GM12874 (cell line): ENCODE measurements around the gene SLK.

Experiments used
- CTCF ChIP-seq: IDR thresholded peaks from 2 replicates; pipeline ENCODE4 v1.5.1; 2011; ENCODE audit warnings: low read depth, mild to moderate bottlenecking, control low read depth, low read length, moderate library complexity; ENCODE audit not compliant: insufficient read depth

The SLK gene

GRCh38 chr10:103931603-103932002, 35.3 kb upstream of the SLK start:
- TF ChIP-seq CTCF, result no peak

GRCh38 chr10:103932271-103932670, 34.7 kb upstream of the SLK start:
- TF ChIP-seq CTCF, result no peak

- no peak for TF ChIP-seq CTCF
Observed at GRCh38 chr10:103932971-103933370, 34.0 kb upstream of the SLK start.

- no peak for TF ChIP-seq CTCF
Observed at GRCh38 chr10:103933557-103934121, 33.3 kb upstream of the SLK start.

- TF ChIP-seq CTCF, result no peak
Observed at GRCh38 chr10:103934308-103934707, 32.6 kb upstream of the SLK start.

GRCh38 chr10:103936022-103936421, 30.9 kb upstream of the SLK start:
- TF ChIP-seq CTCF, result no peak

GRCh38 chr10:103939522-103939921, 27.4 kb upstream of the SLK start:
- no peak for TF ChIP-seq CTCF
